ENCODE measurements around the gene TTC5. TPM values are rescaled to one million over a fixed set of nuclear protein-coding genes. Genes with fewer than 3 reads are reported as not detected.

Gene TTC5
- total RNA-seq, 1 experiment from 2014 or later = 20.6 TPM

GRCh38 chr14:20343862-20344220 is 38.1 kb upstream of the TTC5 start:
- no peak overlapping the region for H2BK15ac ChIP-seq (ENCODE audit: low read depth, low read length)
- H4K91ac ChIP-seq (ENCODE audit: insufficient read length, low read depth, low read length) = no peak overlapping the region
- H3K27me3 Mint-ChIP-seq (ENCODE audit: low read depth) = peaks cover 2% of the 10 kb centered on the region; the same call in 1 of the 2 replicates
- DNase-seq = no peak
- H2AK5ac ChIP-seq (ENCODE audit: insufficient read length, low read length) = no peak overlapping the region
- H2BK5ac ChIP-seq (ENCODE audit: insufficient read length, low read length) = no peak overlapping the region
- TF ChIP-seq, protein P1, sequence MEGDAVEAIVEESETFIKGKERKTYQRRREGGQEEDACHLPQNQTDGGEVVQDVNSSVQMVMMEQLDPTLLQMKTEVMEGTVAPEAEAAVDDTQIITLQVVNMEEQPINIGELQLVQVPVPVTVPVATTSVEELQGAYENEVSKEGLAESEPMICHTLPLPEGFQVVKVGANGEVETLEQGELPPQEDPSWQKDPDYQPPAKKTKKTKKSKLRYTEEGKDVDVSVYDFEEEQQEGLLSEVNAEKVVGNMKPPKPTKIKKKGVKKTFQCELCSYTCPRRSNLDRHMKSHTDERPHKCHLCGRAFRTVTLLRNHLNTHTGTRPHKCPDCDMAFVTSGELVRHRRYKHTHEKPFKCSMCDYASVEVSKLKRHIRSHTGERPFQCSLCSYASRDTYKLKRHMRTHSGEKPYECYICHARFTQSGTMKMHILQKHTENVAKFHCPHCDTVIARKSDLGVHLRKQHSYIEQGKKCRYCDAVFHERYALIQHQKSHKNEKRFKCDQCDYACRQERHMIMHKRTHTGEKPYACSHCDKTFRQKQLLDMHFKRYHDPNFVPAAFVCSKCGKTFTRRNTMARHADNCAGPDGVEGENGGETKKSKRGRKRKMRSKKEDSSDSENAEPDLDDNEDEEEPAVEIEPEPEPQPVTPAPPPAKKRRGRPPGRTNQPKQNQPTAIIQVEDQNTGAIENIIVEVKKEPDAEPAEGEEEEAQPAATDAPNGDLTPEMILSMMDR (conservative IDR thresholded peaks at IDR 0.05) = peak; percentile 22; the same call in 1 of the 3 replicates
- peak overlapping the region; percentile 68; the same call in 1 of the 2 replicates for H3K14ac ChIP-seq (ENCODE audit: insufficient read depth, low read length)
- H3K23me2 ChIP-seq (ENCODE audit: insufficient read length, low read depth, low read length, poor library complexity, severe bottlenecking) = no peaks in the 10 kb centered on the region
- H2BK120ac ChIP-seq (ENCODE audit: low read depth, low read length, poor library complexity, severe bottlenecking) = no peak overlapping the region
- H3K36me3 Mint-ChIP-seq (ENCODE audit: insufficient read depth in 1 of 3, low read depth in 3 of 3) = peaks cover 23 to 38% (median 34%) of the 10 kb centered on the region in 3 experiments
- H2BK20ac ChIP-seq (ENCODE audit: low read depth, low read length, poor library complexity, severe bottlenecking) = no peak overlapping the region
- H3K79me1 ChIP-seq (ENCODE audit: insufficient read depth, low read depth, low read length, poor library complexity, severe bottlenecking) = no peaks in the 10 kb centered on the region
- no peak overlapping the region for H2BK12ac ChIP-seq (ENCODE audit: insufficient read length, low read depth, low read length)
- H2AFZ ChIP-seq (ENCODE audit: low read length) = no peak overlapping the region
- H3K79me2 ChIP-seq (ENCODE audit: insufficient read depth, low read length) = no peaks in the 10 kb centered on the region
- peak overlapping the region; percentile 91 for H3K9ac ChIP-seq (ENCODE audit: extremely low read depth, insufficient read length, low read length)
- H3K9me3 ChIP-seq (ENCODE audit: control insufficient read depth, low read depth, low read length) = no peaks in the 10 kb centered on the region
- H3K23ac ChIP-seq (ENCODE audit: insufficient read length, low read depth, low read length) = no peak overlapping the region
- H3K27ac Mint-ChIP-seq = peak overlapping the region; percentile 98 to 99 (median 99)
- peak overlapping the region; percentile 88 to 92 for H3K4me3 Mint-ChIP-seq
- peaks cover 4 to 5% of the 10 kb centered on the region in 2 experiments; a peak in 3 of 4 replicates for H3K4me1 Mint-ChIP-seq
- H3K4ac ChIP-seq (ENCODE audit: low read depth, low read length) = no peak overlapping the region; the same call in 1 of the 2 replicates
- H3K18ac ChIP-seq (ENCODE audit: insufficient read length, low read depth, low read length) = peak overlapping the region; percentile 18
- peak overlapping the region; percentile 61 for H3K4me2 ChIP-seq (ENCODE audit: insufficient read depth, insufficient read length, low read length)
- H3T11ph ChIP-seq (ENCODE audit: low read length) = no peak overlapping the region
- no peak overlapping the region for H3K56ac ChIP-seq (ENCODE audit: insufficient read length, low read depth, low read length)
- H4K20me1 ChIP-seq (ENCODE audit: control insufficient read depth, insufficient read depth, insufficient read length) = no peaks in the 10 kb centered on the region
- no peak overlapping the region for H4K8ac ChIP-seq (replicated peaks; ENCODE audit: insufficient read length, low read depth, low read length)
- WGBS (ENCODE audit: extremely low coverage, insufficient read length, low lambda C conversion rate) = no CpG with 5 or more reads among the region's 3 CpGs
- no peak overlapping the region for H3K27ac ChIP-seq (ENCODE audit: insufficient read length, low read depth, low read length)
- H3K27me3 ChIP-seq (ENCODE audit: insufficient read depth, low read length) = no peaks in the 10 kb centered on the region
- H3K9me3 Mint-ChIP-seq = no peaks in the 10 kb centered on the region
- H3K4me1 ChIP-seq (ENCODE audit: insufficient read depth, low read length) = no peaks in the 10 kb centered on the region
- H4K5ac ChIP-seq (ENCODE audit: insufficient read length, low read depth, low read length) = peak overlapping the region; percentile 4

Measured in H9 (cell line).